B cell (primary cell): ENCODE data around the gene ALG5. TPM values are rescaled to one million over a fixed set of nuclear protein-coding genes. Genes with fewer than 3 reads are reported as not detected.

Experiments
- ATAC-seq: fragments of 200-7000 bp; cut with Tn5 transposase; one replicate; pipeline ENCODE4 v1.10.0; 2021; ENCODE audit warnings: low read depth, mild to moderate bottlenecking, moderate number of reproducible peaks, moderate library complexity
- CTCF ChIA-PET: fragments of 350-600 bp; sonication (Branson Sonifier 250); formaldehyde crosslinking; loops from one replicate; lab custom pipeline; 2021; ENCODE audit warnings: antibody characterized with exemption, inconsistent platforms; lab: Charles Lee
- POLR2A ChIA-PET: fragments of 350-600 bp; sonication (Branson Sonifier 250); formaldehyde crosslinking; loops from one replicate; lab custom pipeline; 2021; ENCODE audit warnings: antibody characterized with exemption; lab: Charles Lee
- DNase-seq: peaks from one replicate; pipeline ENCODE4 v3.0.0; 2013
- H2AFZ ChIP-seq: 2 replicates; pipeline ENCODE4 v1.6.1; 2012; ENCODE audit warnings: mild to moderate bottlenecking, low read depth, low read length; ENCODE audit not compliant: insufficient read depth, poor library complexity, severe bottlenecking
- H3K27ac ChIP-seq, 2 donors: 1 replicate in 1 of 2; 2 replicates in 1 of 2; pipeline ENCODE4 v1.5.1; 2012 to 2013; ENCODE audit warnings: low read length in 2 of 2, mild to moderate bottlenecking in 2 of 2, moderate library complexity in 1 of 2
- H3K27me3 ChIP-seq, 4 experiments: fragments of 200-600 bp in 1 of 4; sonication (generic) in 1 of 4; replicated peaks in 1 of 4; 1 replicate in 2 of 4; 2 replicates in 2 of 4; pipeline versions ENCODE4 v1.6.1 to v1.7.0; 2013 to 2016; ENCODE audit warnings: low read length in 3 of 4, mild to moderate bottlenecking in 2 of 4, mixed read lengths in 1 of 4, moderate library complexity in 1 of 4; ENCODE audit not compliant: insufficient read depth in 4 of 4, control insufficient read depth in 3 of 4; ENCODE audit errors: control extremely low read depth in 1 of 4
- H3K36me3 ChIP-seq, 2 experiments: replicated peaks in 1 of 2; 1 replicate in 1 of 2; 2 replicates in 1 of 2; pipeline versions ENCODE4 v1.6.1 to v1.7.1; 2013; ENCODE audit warnings: low read length in 1 of 2; ENCODE audit not compliant: insufficient read depth in 2 of 2, control insufficient read depth in 1 of 2; ENCODE audit errors: control extremely low read depth in 1 of 2, extremely low read depth in 1 of 2
- H3K4me1 ChIP-seq, 2 donors: fragments of 200-600 bp in 1 of 2; sonication (generic) in 1 of 2; 1 replicate in 1 of 2; 2 replicates in 1 of 2; pipeline versions ENCODE4 v1.5.1 to v1.6.1; 2013 to 2017; ENCODE audit warnings: low read length in 2 of 2; ENCODE audit not compliant: control insufficient read depth in 2 of 2, insufficient read depth in 2 of 2
- H3K4me2 ChIP-seq: replicated peaks from 2 replicates; pipeline ENCODE3; 2012; ENCODE audit warnings: mild to moderate bottlenecking, low read depth, low read length; ENCODE audit not compliant: poor library complexity, severe bottlenecking
- H3K4me3 ChIP-seq, 5 experiments: fragments of 200-600 bp in 1 of 5; sonication (generic) in 1 of 5; 1 replicate in 3 of 5; 2 replicates in 2 of 5; pipeline versions ENCODE4 v1.5.1 to v1.7.0; 2011 to 2016; ENCODE audit warnings: low read length in 4 of 5, mild to moderate bottlenecking in 4 of 5, low read depth in 2 of 5, control low read depth in 1 of 5, moderate library complexity in 1 of 5; ENCODE audit not compliant: insufficient read depth in 1 of 5; ENCODE audit errors: control extremely low read depth in 1 of 5, extremely low read depth in 1 of 5
- H3K79me2 ChIP-seq: fragments of 200-600 bp; sonication (generic); one replicate; pipeline ENCODE4 v1.6.0; 2016; ENCODE audit warnings: low read length; ENCODE audit not compliant: control insufficient read depth, insufficient read depth
- H3K9ac ChIP-seq: fragments of 200-600 bp; sonication (generic); 2 replicates; pipeline ENCODE4 v1.6.1; 2017; ENCODE audit warnings: mild to moderate bottlenecking, low read length, moderate library complexity
- H3K9me3 ChIP-seq, 3 donors: one replicate each; pipeline versions ENCODE4 v1.6.1 to v1.7.1; 2013; ENCODE audit warnings: low read length in 2 of 3; ENCODE audit not compliant: control insufficient read depth in 2 of 3, insufficient read depth in 1 of 3; ENCODE audit errors: control extremely low read depth in 1 of 3
- H4K20me1 ChIP-seq: 2 replicates; pipeline ENCODE4 v1.6.0; 2012; ENCODE audit warnings: mild to moderate bottlenecking, low read length; ENCODE audit not compliant: insufficient read depth, control insufficient read depth, poor library complexity, severe bottlenecking
- H3K27ac Mint-ChIP-seq: one replicate; pipeline ENCODE4 v1.8.0; 2021; ENCODE audit warnings: mixed read lengths
- H3K27me3 Mint-ChIP-seq: one replicate; pipeline ENCODE4 v1.8.0; 2021; ENCODE audit warnings: mixed read lengths
- H3K4me1 Mint-ChIP-seq: one replicate; pipeline ENCODE4 v1.8.0; 2021; ENCODE audit warnings: mixed read lengths
- H3K4me3 Mint-ChIP-seq: one replicate; pipeline ENCODE4 v1.8.0; 2021; ENCODE audit warnings: mixed read lengths
- H3K9me3 Mint-ChIP-seq: one replicate; pipeline ENCODE4 v1.8.0; 2022; ENCODE audit warnings: mixed read lengths; ENCODE audit not compliant: insufficient read depth
- CTCF ChIP-seq: fragments of 200-600 bp; IDR thresholded peaks from one replicate; pipeline ENCODE4 v1.8.0; 2022; ENCODE audit warnings: antibody characterized with exemption, mild to moderate bottlenecking
- EZH2 ChIP-seq: IDR thresholded peaks from 2 replicates; pipeline ENCODE4 v1.6.1; 2012; ENCODE audit warnings: borderline replicate concordance, low read depth, mild to moderate bottlenecking, moderate library complexity, low read length; ENCODE audit not compliant: insufficient read depth, poor library complexity, severe bottlenecking
- WGBS: methylation state at CpG from one replicate; pipeline ENCODE4 v1.1.5; 2013; ENCODE audit warnings: missing lambda C conversion rate; ENCODE audit not compliant: insufficient coverage; 5-methylcytosine and 5-hydroxymethylcytosine counted together
- intact Hi-C: fragments of 100-400 bp; cut with micrococcal nuclease; formaldehyde crosslinking; loops from one replicate; pipeline ENCODE4 v1.10.0; 2022
- polyA plus RNA-seq: library from polyadenylated mRNA; depleted of rRNA; stranded (reverse); fragments of >200 nt; gene quantifications from 2 replicates; pipeline ENCODE4 v1.2.3, GENCODE V29; 2012
- total RNA-seq, 2 donors: library from RNA; stranded (reverse); fragments of 120-200 nt in 1 of 2; gene quantifications; 1 replicate in 1 of 2; 2 replicates in 1 of 2; pipeline versions ENCODE4 v1.2.3 to v1.2.4, GENCODE V29; 2013 to 2022

The ALG5 gene
- total and polyA plus RNA-seq, 2 donors (not counting 1 experiment from before 2014, with no cell fraction given): 15.2 to 21.0 TPM

GRCh38 chr13:36975172-36975571 is 24.0 kb downstream of the ALG5 start:
- CTCF ChIA-PET: no interaction called here
- no peak overlapping the region for H2AFZ ChIP-seq
- no peak overlapping the region for H3K27ac ChIP-seq
- H3K27me3 Mint-ChIP-seq: no peaks in the 10 kb centered on the region
- no peak for TF ChIP-seq CTCF
- no peak for TF ChIP-seq EZH2
- no peaks in the 10 kb centered on the region for H3K79me2 ChIP-seq
- POLR2A ChIA-PET: no interaction called here
- peaks cover 3 to 21% of the 10 kb centered on the region in 2 experiments for H3K36me3 ChIP-seq
- H3K9me3 ChIP-seq: peaks cover 0 to 11% (median 0%) of the 10 kb centered on the region in 3 donors
- H3K9me3 Mint-ChIP-seq: peaks cover 2% of the 10 kb centered on the region
- no CpG with 5 or more reads among the region's 1 CpG for WGBS
- peaks cover 11% of the 10 kb centered on the region for H3K4me1 Mint-ChIP-seq
- peaks cover 6 to 9% of the 10 kb centered on the region in 2 donors for H3K4me1 ChIP-seq
- H3K4me3 ChIP-seq: no peak overlapping the region
- H3K4me2 ChIP-seq: no peak overlapping the region
- H3K9ac ChIP-seq: no peak overlapping the region
- no peak overlapping the region for H3K4me3 Mint-ChIP-seq
- DNase-seq (no peak), ATAC-seq (no peak)
- no peaks in the 10 kb centered on the region for H3K27me3 ChIP-seq
- H4K20me1 ChIP-seq: no peaks in the 10 kb centered on the region
- intact Hi-C loops: no loop called here
- H3K27ac Mint-ChIP-seq: no peak overlapping the region

DNA sequence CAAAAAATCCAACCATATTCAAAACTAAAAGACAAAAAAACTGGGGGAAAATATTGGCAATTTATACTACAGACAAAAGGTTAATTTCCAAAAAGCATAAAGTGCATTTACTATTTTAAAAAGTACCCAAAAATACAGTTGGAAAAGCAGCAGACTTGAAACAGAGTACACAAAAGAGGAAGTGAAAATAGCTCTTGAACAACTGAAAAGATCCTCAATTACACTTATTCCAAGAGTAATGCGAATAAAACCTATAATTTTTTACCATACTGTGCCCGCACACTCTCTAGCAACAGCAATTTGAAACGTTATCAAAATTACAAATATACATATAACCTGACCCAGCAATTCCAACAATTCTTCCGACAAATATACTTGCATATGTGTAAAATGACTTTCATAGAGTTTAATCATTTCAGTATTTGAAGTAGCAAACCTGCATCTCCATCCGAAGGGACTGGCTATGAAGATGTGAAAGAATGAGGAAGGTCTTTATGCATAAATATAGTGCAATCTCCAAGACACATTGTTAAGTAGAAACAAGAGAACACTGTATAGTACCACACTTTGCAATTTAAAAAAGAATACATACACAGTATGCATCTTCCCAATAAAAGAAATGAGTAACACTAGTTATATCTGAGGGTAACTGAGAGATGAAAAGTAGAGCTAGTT is 25.4 kb downstream of the ALG5 start:
- TF ChIP-seq CTCF: no peak
- TF ChIP-seq EZH2: no peak
- no peaks in the 10 kb centered on the region for H4K20me1 ChIP-seq
- Mint-ChIP-seq H3K27ac (no peak overlapping the region), H3K4me1 (peaks cover 11% of the 10 kb centered on the region), H3K4me3 (no peak overlapping the region), H3K9me3 (peaks cover 2% of the 10 kb centered on the region), H3K27me3 (no peaks in the 10 kb centered on the region)
- H3K4me1 ChIP-seq: peaks cover 6 to 9% of the 10 kb centered on the region in 2 donors
- ATAC-seq (peak; percentile 41), DNase-seq (peak; percentile 32)
- CTCF ChIA-PET: interaction anchor here (0.7 to 1.7 kb wide), 3 partner anchors 8 to 555 kb away, joined by 5 to 7 read pairs (median 6); no protein-coding TSS in a partner anchor
- H3K9ac ChIP-seq: no peak overlapping the region
- H3K4me3 ChIP-seq: no peak overlapping the region
- no peaks in the 10 kb centered on the region for H3K27me3 ChIP-seq
- no peak overlapping the region for H3K27ac ChIP-seq
- intact Hi-C loops: no loop called here
- H3K4me2 ChIP-seq: peak overlapping the region; percentile 2
- no peaks in the 10 kb centered on the region for H3K79me2 ChIP-seq
- POLR2A ChIA-PET: no interaction called here
- H2AFZ ChIP-seq: no peak overlapping the region
- peaks cover 3 to 32% of the 10 kb centered on the region in 2 experiments for H3K36me3 ChIP-seq
- WGBS: no CpG with 5 or more reads among the region's 5 CpGs
- peaks cover 0 to 11% (median 0%) of the 10 kb centered on the region in 3 donors for H3K9me3 ChIP-seq
